Glomerular visceral epithelial cell (primary cell): Measurements from ENCODE around the gene AFAP1L1.

ENCODE experiments used
- DNase-seq: peaks from one replicate; pipeline ENCODE4 v3.0.0-alpha.2; 2016; ENCODE audit errors: extremely low spot score

AFAP1L1 gene

GRCh38 chr5:149314571-149315111, 43.0 kb downstream of the AFAP1L1 start:
- no peak for DNase-seq

- DNase-seq, result no peak
These were observed 44.1 kb downstream of the AFAP1L1 start for GRCh38 chr5:149315753-149316152.

GRCh38 chr5:149317281-149318048, 45.8 kb downstream of the AFAP1L1 start:
- DNase-seq, result peak; percentile 52

GRCh38 chr5:149319174-149319573, 47.5 kb downstream of the AFAP1L1 start:
- DNase-seq, result no peak

- DNase-seq, result peak; percentile 98
These were observed 49.2 kb downstream of the AFAP1L1 start for GRCh38 chr5:149320791-149321330.

- DNase-seq, result no peak
These were observed 50.9 kb downstream of the AFAP1L1 start for GRCh38 chr5:149322518-149322917.

GRCh38 chr5:149323210-149323609, 51.6 kb downstream of the AFAP1L1 start:
- no peak for DNase-seq

- no peak for DNase-seq
These were observed 52.1 kb downstream of the AFAP1L1 start for GRCh38 chr5:149323621-149324205.

- no peak for DNase-seq
These were observed 53.0 kb downstream of the AFAP1L1 start for GRCh38 chr5:149324641-149325040.

- no peak for DNase-seq
These were observed 53.6 kb downstream of the AFAP1L1 start for GRCh38 chr5:149325166-149325735.

GRCh38 chr5:149325894-149326293, 54.2 kb downstream of the AFAP1L1 start:
- DNase-seq, result no peak

- no peak for DNase-seq
These were observed 55.0 kb downstream of the AFAP1L1 start for GRCh38 chr5:149326611-149327010.

GRCh38 chr5:149328177-149328576, 56.5 kb downstream of the AFAP1L1 start:
- no peak for DNase-seq

- no peak for DNase-seq
These were observed 62.2 kb downstream of the AFAP1L1 start for GRCh38 chr5:149333711-149334443.

- DNase-seq, result no peak
These were observed 66.1 kb downstream of the AFAP1L1 start for GRCh38 chr5:149337736-149338135.

GRCh38 chr5:149338364-149338763, 66.7 kb downstream of the AFAP1L1 start:
- DNase-seq, result no peak

GRCh38 chr5:149340920-149341319, 69.3 kb downstream of the AFAP1L1 start:
- DNase-seq, result no peak

- peak; percentile 44 for DNase-seq
These were observed 70.2 kb downstream of the AFAP1L1 start for GRCh38 chr5:149341876-149342275.

- no peak for DNase-seq
These were observed 72.5 kb downstream of the AFAP1L1 start for GRCh38 chr5:149344151-149344550.

GRCh38 chr5:149345147-149345891, 73.7 kb downstream of the AFAP1L1 start, which contains the start of gene GRPEL2:
Gene GRPEL2 (plus strand): TSS chr5:149345499. CDS start chr5:149345540, 41 bp downstream.
- peak; percentile 98 for DNase-seq

- DNase-seq, result peak; percentile 23
These were observed 74.2 kb downstream of the AFAP1L1 start for GRCh38 chr5:149345892-149346222.
